ENCODE results near the gene DLG5. TPM values are rescaled to one million over a fixed set of nuclear protein-coding genes. Genes with fewer than 3 reads are reported as not detected.

Gene DLG5
- total and polyA plus RNA-seq, 2 experiments from 2014 or later = 15.5 to 29.3 TPM

DNA sequence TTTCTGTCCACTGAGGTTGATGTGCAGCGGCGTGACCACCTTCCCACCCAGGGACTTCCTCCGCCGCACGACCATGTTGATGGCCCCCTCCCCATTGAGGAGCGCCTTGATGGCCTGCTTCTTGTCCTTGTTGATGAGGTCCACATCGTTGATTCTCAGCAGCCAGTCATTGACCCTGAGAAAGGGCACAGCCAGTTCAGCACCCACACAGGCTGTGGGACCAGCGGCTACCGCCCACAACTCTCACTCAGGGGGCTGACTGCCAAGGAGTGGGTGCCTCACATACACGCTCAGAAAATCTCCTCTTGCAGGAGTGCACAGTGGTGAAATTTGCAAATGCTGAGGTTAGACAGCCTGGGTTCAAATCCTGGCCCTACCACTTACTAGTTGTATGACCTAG is 97.2 kb downstream of the DLG5 start:
- Histone ChIP-seq H4K20me1 (ENCODE audit: insufficient read depth, poor library complexity, severe bottlenecking) (no peaks in the 10 kb centered on the region), H2AFZ (no peak overlapping the region), H3K27ac (no peak overlapping the region), H3K79me2 (no peaks in the 10 kb centered on the region), H3K4me1 (ENCODE audit: insufficient read depth) (no peaks in the 10 kb centered on the region), H3K4me3 (no peak overlapping the region), H3K9me2 (replicated peaks; ENCODE audit: insufficient read depth) (no peaks in the 10 kb centered on the region), H3K9me3 (ENCODE audit: low read depth) (no peaks in the 10 kb centered on the region), H3K27me3 (no peaks in the 10 kb centered on the region), H3K4me2 (no peak overlapping the region), H3K36me3 (replicated peaks; ENCODE audit: insufficient read depth, low read depth) (no peaks in the 10 kb centered on the region)
- WGBS (ENCODE audit: low lambda C conversion rate, missing lambda C conversion rate) = 98% methylated on average over 10 of the region's 10 CpGs
- no peak for DNase-seq (ENCODE audit: low spot score)
- no peak for TF ChIP-seq EZH2phosphoT487 (IDR thresholded peaks at IDR 0.05; ENCODE audit: low read depth, severe bottlenecking, unreplicated experiment)

DNA sequence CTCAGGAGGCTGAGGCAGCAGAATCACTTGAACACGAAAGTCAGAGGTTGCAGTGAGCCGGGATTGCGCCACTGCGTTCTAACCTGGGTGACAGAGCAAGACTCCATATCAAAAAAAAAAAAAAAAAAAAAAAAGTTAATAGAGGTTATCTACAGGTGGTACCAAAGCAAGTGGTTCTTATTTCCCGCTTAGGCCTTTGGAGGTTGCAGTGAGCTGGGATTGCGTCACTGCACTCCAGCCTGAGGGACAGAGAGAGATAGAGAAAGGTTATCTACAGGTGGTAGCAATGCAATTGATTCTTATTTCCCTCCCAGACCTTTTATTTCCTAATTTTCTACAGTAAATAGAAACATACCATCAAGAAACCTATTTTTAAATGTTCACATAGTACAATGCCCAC is 98.2 kb downstream of the DLG5 start:
- H3K4me3 ChIP-seq = no peak overlapping the region
- H3K79me2 ChIP-seq = no peaks in the 10 kb centered on the region
- TF ChIP-seq EZH2 (IDR thresholded peaks at IDR 0.05; ENCODE audit: borderline replicate concordance) (no peak), EZH2phosphoT487 (IDR thresholded peaks at IDR 0.05; ENCODE audit: low read depth, severe bottlenecking, unreplicated experiment) (no peak)
- TF ChIP-seq, protein P1, sequence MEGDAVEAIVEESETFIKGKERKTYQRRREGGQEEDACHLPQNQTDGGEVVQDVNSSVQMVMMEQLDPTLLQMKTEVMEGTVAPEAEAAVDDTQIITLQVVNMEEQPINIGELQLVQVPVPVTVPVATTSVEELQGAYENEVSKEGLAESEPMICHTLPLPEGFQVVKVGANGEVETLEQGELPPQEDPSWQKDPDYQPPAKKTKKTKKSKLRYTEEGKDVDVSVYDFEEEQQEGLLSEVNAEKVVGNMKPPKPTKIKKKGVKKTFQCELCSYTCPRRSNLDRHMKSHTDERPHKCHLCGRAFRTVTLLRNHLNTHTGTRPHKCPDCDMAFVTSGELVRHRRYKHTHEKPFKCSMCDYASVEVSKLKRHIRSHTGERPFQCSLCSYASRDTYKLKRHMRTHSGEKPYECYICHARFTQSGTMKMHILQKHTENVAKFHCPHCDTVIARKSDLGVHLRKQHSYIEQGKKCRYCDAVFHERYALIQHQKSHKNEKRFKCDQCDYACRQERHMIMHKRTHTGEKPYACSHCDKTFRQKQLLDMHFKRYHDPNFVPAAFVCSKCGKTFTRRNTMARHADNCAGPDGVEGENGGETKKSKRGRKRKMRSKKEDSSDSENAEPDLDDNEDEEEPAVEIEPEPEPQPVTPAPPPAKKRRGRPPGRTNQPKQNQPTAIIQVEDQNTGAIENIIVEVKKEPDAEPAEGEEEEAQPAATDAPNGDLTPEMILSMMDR (IDR thresholded peaks at IDR 0.05; ENCODE audit: poor library complexity) = no peak
- H3K4me2 ChIP-seq = no peak overlapping the region
- no peaks in the 10 kb centered on the region for H3K9me3 ChIP-seq (ENCODE audit: low read depth)
- no peak for DNase-seq (ENCODE audit: low spot score)
- no peaks in the 10 kb centered on the region for H4K20me1 ChIP-seq (ENCODE audit: insufficient read depth, poor library complexity, severe bottlenecking)
- 75% methylated on average over 6 of the region's 6 CpGs for WGBS (ENCODE audit: low lambda C conversion rate, missing lambda C conversion rate)
- no peaks in the 10 kb centered on the region for H3K9me2 ChIP-seq (replicated peaks; ENCODE audit: insufficient read depth)
- no peaks in the 10 kb centered on the region for H3K27me3 ChIP-seq
- no peak overlapping the region for H3K27ac ChIP-seq
- H3K4me1 ChIP-seq (ENCODE audit: insufficient read depth) = no peaks in the 10 kb centered on the region
- H2AFZ ChIP-seq = no peak overlapping the region
- no peaks in the 10 kb centered on the region for H3K36me3 ChIP-seq (replicated peaks; ENCODE audit: insufficient read depth, low read depth)

DNA sequence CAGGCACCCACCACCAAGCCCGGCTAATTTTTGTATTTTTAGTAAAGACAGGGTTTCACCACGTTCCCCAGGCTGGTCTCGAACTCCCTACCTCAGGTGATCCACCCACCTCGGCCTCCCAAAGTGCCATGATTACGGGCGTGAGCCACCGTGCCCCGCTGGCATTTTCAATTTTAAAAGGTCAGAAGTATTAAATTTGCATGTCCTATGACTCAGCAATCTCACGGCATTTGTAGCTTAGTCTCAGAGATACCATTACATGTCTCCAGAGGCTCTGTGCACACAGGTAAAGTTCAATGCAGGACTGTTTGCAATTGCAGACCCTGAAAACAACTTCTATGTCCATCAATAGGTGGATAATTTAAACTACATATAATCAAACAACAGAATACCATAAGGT is 99.2 kb downstream of the DLG5 start:
- Histone ChIP-seq H3K27ac (no peak overlapping the region), H2AFZ (no peak overlapping the region), H3K4me3 (no peak overlapping the region), H3K79me2 (no peaks in the 10 kb centered on the region), H4K20me1 (ENCODE audit: insufficient read depth, poor library complexity, severe bottlenecking) (no peaks in the 10 kb centered on the region), H3K4me1 (ENCODE audit: insufficient read depth) (no peaks in the 10 kb centered on the region), H3K9me3 (ENCODE audit: low read depth) (no peaks in the 10 kb centered on the region), H3K27me3 (no peaks in the 10 kb centered on the region), H3K9me2 (replicated peaks; ENCODE audit: insufficient read depth) (no peaks in the 10 kb centered on the region), H3K36me3 (replicated peaks; ENCODE audit: insufficient read depth, low read depth) (no peaks in the 10 kb centered on the region), H3K4me2 (no peak overlapping the region)
- 92% methylated on average over 9 of the region's 9 CpGs for WGBS (ENCODE audit: low lambda C conversion rate, missing lambda C conversion rate)
- DNase-seq (ENCODE audit: low spot score) = no peak
- no peak for TF ChIP-seq EZH2phosphoT487 (IDR thresholded peaks at IDR 0.05; ENCODE audit: low read depth, severe bottlenecking, unreplicated experiment)
- TF ChIP-seq EZH2 (IDR thresholded peaks at IDR 0.05; ENCODE audit: borderline replicate concordance) = no peak
- TF ChIP-seq, protein P1 (IDR thresholded peaks at IDR 0.05; ENCODE audit: poor library complexity) = no peak

DNA sequence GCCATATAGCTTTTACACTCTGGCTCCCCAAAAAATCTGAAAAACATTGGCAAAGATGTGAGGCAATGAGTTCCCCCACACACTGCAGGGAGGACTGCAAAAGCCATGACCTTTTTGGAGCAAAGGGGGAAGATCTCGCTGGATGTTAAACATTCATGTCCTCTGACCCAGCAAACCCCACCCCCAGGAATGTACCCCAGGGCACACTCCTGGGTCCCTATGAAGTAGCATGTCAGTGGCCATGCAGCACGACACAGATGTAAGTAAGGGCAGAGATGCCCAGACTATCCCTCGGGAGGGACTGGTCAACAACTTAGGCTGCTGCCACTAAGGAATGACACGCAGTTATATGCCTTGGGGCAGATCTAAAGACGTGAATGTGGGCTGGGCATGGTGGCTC is 100.6 kb downstream of the DLG5 start:
- DNase-seq (ENCODE audit: low spot score) = no peak
- Histone ChIP-seq H3K4me2 (no peak overlapping the region), H3K4me1 (ENCODE audit: insufficient read depth) (no peaks in the 10 kb centered on the region), H4K20me1 (ENCODE audit: insufficient read depth, poor library complexity, severe bottlenecking) (no peaks in the 10 kb centered on the region), H3K27me3 (no peaks in the 10 kb centered on the region), H3K9me2 (replicated peaks; ENCODE audit: insufficient read depth) (no peaks in the 10 kb centered on the region), H3K36me3 (replicated peaks; ENCODE audit: insufficient read depth, low read depth) (no peaks in the 10 kb centered on the region), H3K9me3 (ENCODE audit: low read depth) (no peaks in the 10 kb centered on the region), H3K27ac (no peak overlapping the region), H3K4me3 (no peak overlapping the region), H3K79me2 (no peaks in the 10 kb centered on the region), H2AFZ (no peak overlapping the region)
- TF ChIP-seq, protein P1 (IDR thresholded peaks at IDR 0.05; ENCODE audit: poor library complexity) = no peak
- no peak for TF ChIP-seq EZH2phosphoT487 (IDR thresholded peaks at IDR 0.05; ENCODE audit: low read depth, severe bottlenecking, unreplicated experiment)
- no peak for TF ChIP-seq EZH2 (IDR thresholded peaks at IDR 0.05; ENCODE audit: borderline replicate concordance)
- WGBS (ENCODE audit: low lambda C conversion rate, missing lambda C conversion rate) = 65% methylated on average over 5 of the region's 5 CpGs
